SK-N-SH treated with all-trans-retinoic acid at 6 μM for 48 hours (cell line): ENCODE results near the gene CACNA1C.
A peak's percentile ranks its signal among the peaks of the same experiment; 100 is the strongest.

Experiments used
- ATAC-seq: fragments of 200-7000 bp; cut with Tn5 transposase; 3 replicates; pipeline ENCODE4 v1.9.1; 2020; ENCODE audit warnings: mild to moderate bottlenecking, moderate library complexity
- BACH2 ChIP-seq: fragments of 250-450 bp; sonication (Bioruptor Pico); IDR thresholded peaks from 2 replicates; pipeline ENCODE4 v1.9.0; 2021; ENCODE audit warnings: mild to moderate bottlenecking, borderline replicate concordance
- CREB5 ChIP-seq: fragments of 250-450 bp; sonication (Bioruptor Pico); IDR thresholded peaks from 2 replicates; pipeline ENCODE4 v1.5.1; 2020; ENCODE audit warnings: low read depth, mild to moderate bottlenecking, moderate library complexity
- CSRNP3 ChIP-seq: fragments of 250-450 bp; sonication (Bioruptor Pico); IDR thresholded peaks from 2 replicates; pipeline ENCODE4 v1.5.1; 2021; ENCODE audit warnings: mild to moderate bottlenecking, moderate library complexity
- ESRRG ChIP-seq: fragments of 250-450 bp; sonication (Bioruptor Pico); IDR thresholded peaks from 2 replicates; pipeline ENCODE4 v1.6.1; 2021; ENCODE audit warnings: mild to moderate bottlenecking
- GLIS3 ChIP-seq: fragments of 250-450 bp; sonication (Bioruptor Pico); IDR thresholded peaks from 2 replicates; pipeline ENCODE4 v1.5.0; 2020; ENCODE audit warnings: mild to moderate bottlenecking, moderate library complexity
- ISL1 ChIP-seq: fragments of 250-450 bp; sonication (Bioruptor Pico); IDR thresholded peaks from 2 replicates; pipeline ENCODE4 v2.1.2; 2022; ENCODE audit warnings: mild to moderate bottlenecking, moderate library complexity
- OSR1 ChIP-seq: fragments of 250-450 bp; sonication (Bioruptor Pico); IDR thresholded peaks from 2 replicates; pipeline ENCODE4 v1.8.0; 2022; ENCODE audit warnings: moderate library complexity, mild to moderate bottlenecking, inconsistent platforms
- PATZ1 ChIP-seq: fragments of 250-450 bp; sonication (Bioruptor Pico); IDR thresholded peaks from 2 replicates; pipeline ENCODE4 v1.8.0; 2020; ENCODE audit warnings: mild to moderate bottlenecking, moderate library complexity, borderline replicate concordance
- POU6F1 ChIP-seq: fragments of 250-450 bp; sonication (Bioruptor Pico); IDR thresholded peaks from 2 replicates; pipeline ENCODE4 v1.8.0; 2021; ENCODE audit warnings: low read depth, mild to moderate bottlenecking, moderate library complexity, borderline replicate concordance
- PPARA ChIP-seq: fragments of 250-450 bp; sonication (Bioruptor Pico); IDR thresholded peaks from 2 replicates; pipeline ENCODE4 v1.5.0; 2020; ENCODE audit warnings: mild to moderate bottlenecking, borderline replicate concordance
- RARB ChIP-seq: fragments of 250-450 bp; sonication (Bioruptor Pico); IDR thresholded peaks from 2 replicates; pipeline ENCODE4 v1.8.0; 2021; ENCODE audit warnings: mild to moderate bottlenecking, moderate library complexity
- SNAI2 ChIP-seq: fragments of 250-450 bp; sonication (Bioruptor Pico); IDR thresholded peaks from 2 replicates; pipeline ENCODE4 v1.5.0; 2020; ENCODE audit warnings: mild to moderate bottlenecking, moderate library complexity
- TCF4 ChIP-seq: fragments of 250-450 bp; sonication (Bioruptor Pico); IDR thresholded peaks from 2 replicates; pipeline ENCODE4 v1.8.0; 2021; ENCODE audit warnings: mild to moderate bottlenecking, moderate library complexity, borderline replicate concordance
- TOX ChIP-seq: fragments of 250-450 bp; sonication (Bioruptor Pico); IDR thresholded peaks from 2 replicates; pipeline ENCODE4 v1.8.0; 2021; ENCODE audit warnings: mild to moderate bottlenecking, moderate library complexity, borderline replicate concordance
- TSHZ2 ChIP-seq: fragments of 250-450 bp; sonication (Bioruptor Pico); IDR thresholded peaks from 2 replicates; pipeline ENCODE4 v1.5.0; 2020; ENCODE audit warnings: mild to moderate bottlenecking, moderate library complexity
- ZC3H10 ChIP-seq: fragments of 250-450 bp; sonication (Bioruptor Pico); IDR thresholded peaks from 2 replicates; pipeline ENCODE4 v1.5.1; 2021; ENCODE audit warnings: mild to moderate bottlenecking, moderate library complexity
- ZFP3 ChIP-seq: fragments of 250-450 bp; sonication (Bioruptor Pico); IDR thresholded peaks from 2 replicates; pipeline ENCODE4 v1.5.0; 2020; ENCODE audit warnings: mild to moderate bottlenecking, moderate library complexity
- ZFP30 ChIP-seq: fragments of 450-650 bp; formaldehyde crosslinking; IDR thresholded peaks from 2 replicates; pipeline ENCODE4 v1.5.0; 2022; ENCODE audit warnings: mild to moderate bottlenecking, moderate library complexity
- ZNF565 ChIP-seq: fragments of 450-650 bp; formaldehyde crosslinking; conservative IDR thresholded peaks from 2 replicates; pipeline ENCODE4 v1.5.0; 2020; ENCODE audit warnings: low read depth, mild to moderate bottlenecking, moderate library complexity
- ZNF70 ChIP-seq: fragments of 450-650 bp; formaldehyde crosslinking; IDR thresholded peaks from 2 replicates; pipeline ENCODE4 v1.5.0; 2020; ENCODE audit warnings: mild to moderate bottlenecking, moderate library complexity
- ZNF8 ChIP-seq: fragments of 450-650 bp; formaldehyde crosslinking; IDR thresholded peaks from 2 replicates; pipeline ENCODE4 v1.5.0; 2020; ENCODE audit warnings: mild to moderate bottlenecking, moderate library complexity

Gene CACNA1C

GRCh38 chr12:2623472-2623871, 570.7 kb downstream of the CACNA1C start:
- TF ChIP-seq SNAI2 (CRISPR knock-in tag) (no peak), BACH2 (CRISPR knock-in tag) (no peak), OSR1 (CRISPR knock-in tag) (no peak)
- ATAC-seq, result no peak

GRCh38 chr12:2624543-2625288, 571.9 kb downstream of the CACNA1C start:
- peak; percentile 65 for ATAC-seq

GRCh38 chr12:2625289-2625612, 572.5 kb downstream of the CACNA1C start:
- TF ChIP-seq TCF4 (CRISPR knock-in tag) (no peak), ISL1 (CRISPR knock-in tag) (no peak), ZNF8 (CRISPR knock-in tag) (no peak), PATZ1 (CRISPR knock-in tag) (no peak), ZFP3 (no peak), ZNF70 (CRISPR knock-in tag) (no peak)
- no peak for ATAC-seq

More at GRCh38 chr12:2624543-2625288, 571.9 kb downstream of the CACNA1C start:
- TF ChIP-seq TSHZ2, result no peak
- TF ChIP-seq ESRRG (CRISPR knock-in tag), result no peak
- TF ChIP-seq PPARA, result no peak
- no peak for TF ChIP-seq TCF4 (CRISPR knock-in tag)
- TF ChIP-seq BACH2 (CRISPR knock-in tag), result no peak
- TF ChIP-seq ISL1 (CRISPR knock-in tag), result no peak
- no peak for TF ChIP-seq ZFP3
- no peak for TF ChIP-seq TOX (CRISPR knock-in tag)
- no peak for TF ChIP-seq ZFP30 (CRISPR knock-in tag)
- TF ChIP-seq OSR1 (CRISPR knock-in tag), result no peak
- no peak for TF ChIP-seq ZNF565 (CRISPR knock-in tag)

- no peak for ATAC-seq
- no peak for TF ChIP-seq ZC3H10 (CRISPR knock-in tag)
- no peak for TF ChIP-seq ZFP30 (CRISPR knock-in tag)
- TF ChIP-seq ISL1 (CRISPR knock-in tag), result no peak
- no peak for TF ChIP-seq RARB
- no peak for TF ChIP-seq POU6F1 (CRISPR knock-in tag)
- no peak for TF ChIP-seq CREB5 (CRISPR knock-in tag)
- TF ChIP-seq CSRNP3 (CRISPR knock-in tag), result no peak
- no peak for TF ChIP-seq ZNF70 (CRISPR knock-in tag)
- TF ChIP-seq GLIS3 (CRISPR knock-in tag), result no peak
Observed at GRCh38 chr12:2627076-2627834, 574.5 kb downstream of the CACNA1C start.
